ENCODE data around the gene ATP7B.
A peak's percentile ranks its signal among the peaks of the same experiment; 100 is the strongest.

The ATP7B gene

GRCh38 chr13:52011632-52012511, 622 bp upstream of the ATP7B start, which contains the start of gene ALG11:
Gene ALG11, plus strand, starts transcription at chr13:52012398. Its CDS starts 21 bp downstream, at chr13:52012419.
- H3K4me3 ChIP-seq (ENCODE audit: control insufficient read depth, low read depth, low read length): peak within 1 kb of the TSS; percentile 100
- TF ChIP-seq, protein P1, sequence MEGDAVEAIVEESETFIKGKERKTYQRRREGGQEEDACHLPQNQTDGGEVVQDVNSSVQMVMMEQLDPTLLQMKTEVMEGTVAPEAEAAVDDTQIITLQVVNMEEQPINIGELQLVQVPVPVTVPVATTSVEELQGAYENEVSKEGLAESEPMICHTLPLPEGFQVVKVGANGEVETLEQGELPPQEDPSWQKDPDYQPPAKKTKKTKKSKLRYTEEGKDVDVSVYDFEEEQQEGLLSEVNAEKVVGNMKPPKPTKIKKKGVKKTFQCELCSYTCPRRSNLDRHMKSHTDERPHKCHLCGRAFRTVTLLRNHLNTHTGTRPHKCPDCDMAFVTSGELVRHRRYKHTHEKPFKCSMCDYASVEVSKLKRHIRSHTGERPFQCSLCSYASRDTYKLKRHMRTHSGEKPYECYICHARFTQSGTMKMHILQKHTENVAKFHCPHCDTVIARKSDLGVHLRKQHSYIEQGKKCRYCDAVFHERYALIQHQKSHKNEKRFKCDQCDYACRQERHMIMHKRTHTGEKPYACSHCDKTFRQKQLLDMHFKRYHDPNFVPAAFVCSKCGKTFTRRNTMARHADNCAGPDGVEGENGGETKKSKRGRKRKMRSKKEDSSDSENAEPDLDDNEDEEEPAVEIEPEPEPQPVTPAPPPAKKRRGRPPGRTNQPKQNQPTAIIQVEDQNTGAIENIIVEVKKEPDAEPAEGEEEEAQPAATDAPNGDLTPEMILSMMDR (conservative IDR thresholded peaks at IDR 0.05; ENCODE audit: control insufficient read depth, insufficient read depth, low read depth, low read length): no peak
- peak; percentile 96 for DNase-seq (ENCODE audit: low read depth)

DNA sequence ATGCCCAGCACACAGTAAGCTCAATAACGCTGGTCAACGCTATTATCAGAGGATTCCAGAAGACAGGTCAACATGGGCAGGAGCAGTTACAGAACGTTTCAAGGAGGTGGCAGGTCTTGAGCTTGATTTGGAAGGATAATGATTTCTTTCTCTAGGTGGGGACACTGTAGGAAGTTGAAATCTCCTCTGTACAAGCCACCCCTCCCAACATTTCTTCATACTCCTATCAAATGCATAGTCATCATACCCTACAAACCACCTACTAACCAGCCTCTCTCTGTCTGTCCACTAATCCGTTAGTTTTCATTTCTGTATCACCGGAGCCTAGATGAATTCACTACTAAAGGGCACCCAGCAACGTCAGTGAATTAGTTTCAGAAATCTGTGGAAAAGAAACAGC, 1.3 kb downstream of the ATP7B start:
- no peak for DNase-seq (ENCODE audit: low read depth)
- TF ChIP-seq, protein P1 (conservative IDR thresholded peaks at IDR 0.05; ENCODE audit: control insufficient read depth, insufficient read depth, low read depth, low read length): no peak
- no peak overlapping the region for H3K4me3 ChIP-seq (ENCODE audit: control insufficient read depth, low read depth, low read length)

DNA sequence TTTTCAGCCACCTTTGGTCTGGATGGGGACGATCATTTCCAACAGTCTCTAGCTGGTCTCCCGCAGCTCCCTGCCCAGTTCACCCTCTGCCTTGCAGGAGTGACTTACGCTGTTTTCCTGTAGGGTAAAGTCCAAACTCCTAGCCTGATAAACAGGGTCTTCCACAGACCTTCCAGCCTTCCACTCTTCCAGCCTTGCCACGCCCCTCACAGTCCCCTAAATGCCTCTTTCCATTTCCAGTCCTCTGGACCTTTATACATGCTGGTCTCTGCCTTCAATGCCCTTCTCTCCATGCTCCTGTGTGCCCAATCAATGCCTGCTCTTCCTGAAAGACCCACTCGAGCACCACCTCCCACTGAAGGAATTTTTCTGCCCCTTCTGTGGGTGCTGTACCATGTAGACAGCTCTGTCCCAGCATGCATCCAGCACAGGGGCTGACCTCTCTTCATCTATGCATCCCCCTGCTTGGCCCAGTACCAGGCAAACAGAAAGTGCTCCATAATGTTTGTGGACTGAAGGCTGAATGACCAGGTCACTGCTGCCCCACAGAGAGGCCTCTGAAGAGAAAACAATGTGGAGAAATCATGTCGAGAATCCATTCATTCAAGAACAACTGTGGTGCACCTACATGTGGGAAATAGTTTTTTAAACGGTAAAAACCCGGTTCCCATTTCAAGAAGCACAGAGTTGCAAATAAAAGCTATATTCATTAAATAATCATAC, 4.6 kb downstream of the ATP7B start:
- TF ChIP-seq, protein P1 (conservative IDR thresholded peaks at IDR 0.05; ENCODE audit: control insufficient read depth, insufficient read depth, low read depth, low read length): no peak
- no peak for DNase-seq (ENCODE audit: low read depth)
- H3K4me3 ChIP-seq (ENCODE audit: control insufficient read depth, low read depth, low read length): no peak overlapping the region

GRCh38 chr13:52005841-52006522, 5.3 kb downstream of the ATP7B start:
- no peak for DNase-seq (ENCODE audit: low read depth)
- TF ChIP-seq, protein P1 (conservative IDR thresholded peaks at IDR 0.05; ENCODE audit: control insufficient read depth, insufficient read depth, low read depth, low read length): no peak

GRCh38 chr13:52004511-52005170, 6.6 kb downstream of the ATP7B start:
- no peak overlapping the region for H3K4me3 ChIP-seq (ENCODE audit: control insufficient read depth, low read depth, low read length)
- TF ChIP-seq, protein P1 (conservative IDR thresholded peaks at IDR 0.05; ENCODE audit: control insufficient read depth, insufficient read depth, low read depth, low read length): no peak
- DNase-seq (ENCODE audit: low read depth): no peak

More at GRCh38 chr13:52005841-52006522, 5.3 kb downstream of the ATP7B start:
- no peak overlapping the region for H3K4me3 ChIP-seq (ENCODE audit: control insufficient read depth, low read depth, low read length)

- H3K4me3 ChIP-seq (ENCODE audit: control insufficient read depth, low read depth, low read length): no peak overlapping the region
- no peak for DNase-seq (ENCODE audit: low read depth)
- TF ChIP-seq, protein P1 (conservative IDR thresholded peaks at IDR 0.05; ENCODE audit: control insufficient read depth, insufficient read depth, low read depth, low read length): no peak
Measured at GRCh38 chr13:52003541-52003940, 7.7 kb downstream of the ATP7B start.
